GM10847 (cell line): ENCODE results near the gene C1orf87.

Experiments
- POLR2A ChIP-seq: IDR thresholded peaks from 2 replicates; pipeline ENCODE4 v1.6.1; 2011; ENCODE audit not compliant: insufficient read length; ENCODE audit errors: extremely low read depth

Gene C1orf87

DNA sequence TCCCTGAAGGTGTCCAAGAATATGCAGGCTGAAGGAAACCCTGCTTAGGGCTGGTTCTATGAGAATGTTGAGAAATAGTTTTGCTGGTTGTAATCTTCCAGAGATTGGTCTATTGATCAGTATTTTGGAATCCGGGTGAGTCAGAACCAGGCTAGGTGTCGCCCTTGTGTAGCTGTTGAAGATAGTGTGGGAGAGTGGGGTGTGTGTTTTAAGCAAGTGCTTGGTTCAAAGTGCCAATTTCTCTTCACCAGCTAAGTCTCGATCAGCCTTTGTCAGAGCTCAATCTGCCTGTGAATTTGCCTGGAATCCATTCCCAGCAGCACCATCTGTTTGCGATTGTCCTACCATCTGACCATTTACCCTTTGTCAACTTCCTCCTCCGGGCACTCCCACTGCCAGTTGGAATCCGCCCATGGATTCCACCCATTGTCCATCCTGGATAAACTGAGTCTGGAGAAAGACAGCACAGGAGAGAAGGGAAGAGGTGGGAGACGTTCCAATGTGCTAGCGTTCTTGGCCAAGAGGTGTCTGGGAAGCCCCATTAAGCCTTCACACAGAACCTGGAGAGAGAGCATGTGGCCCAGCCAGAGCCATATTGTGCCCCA, 87.6 kb downstream of the C1orf87 start:
- no peak for TF ChIP-seq POLR2A

- no peak for TF ChIP-seq POLR2A
Measured at GRCh38 chr1:59979666-59980065, 93.9 kb downstream of the C1orf87 start.

- TF ChIP-seq POLR2A = no peak
Measured at GRCh38 chr1:59978511-59978910, 95.1 kb downstream of the C1orf87 start.

- TF ChIP-seq POLR2A = no peak
Measured at GRCh38 chr1:59978026-59978425, 95.5 kb downstream of the C1orf87 start.

DNA sequence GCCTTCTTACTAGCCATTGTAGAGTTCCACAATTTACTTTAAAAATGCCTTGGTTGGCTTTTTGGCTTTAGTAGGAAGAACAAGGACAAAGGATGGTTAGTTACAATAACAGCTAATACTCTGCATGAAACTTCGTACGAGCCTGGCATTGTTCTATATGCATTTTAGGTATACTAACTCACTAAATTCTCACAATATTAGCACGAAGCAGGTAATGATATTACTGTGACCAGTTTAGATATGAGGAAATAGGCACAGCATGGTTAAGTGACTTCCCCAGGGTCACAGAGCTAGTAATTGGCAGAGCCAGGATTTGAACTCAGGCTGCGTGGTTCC, 96.5 kb downstream of the C1orf87 start:
- no peak for TF ChIP-seq POLR2A

GRCh38 chr1:59976194-59977074, 97.1 kb downstream of the C1orf87 start:
- TF ChIP-seq POLR2A = no peak

DNA sequence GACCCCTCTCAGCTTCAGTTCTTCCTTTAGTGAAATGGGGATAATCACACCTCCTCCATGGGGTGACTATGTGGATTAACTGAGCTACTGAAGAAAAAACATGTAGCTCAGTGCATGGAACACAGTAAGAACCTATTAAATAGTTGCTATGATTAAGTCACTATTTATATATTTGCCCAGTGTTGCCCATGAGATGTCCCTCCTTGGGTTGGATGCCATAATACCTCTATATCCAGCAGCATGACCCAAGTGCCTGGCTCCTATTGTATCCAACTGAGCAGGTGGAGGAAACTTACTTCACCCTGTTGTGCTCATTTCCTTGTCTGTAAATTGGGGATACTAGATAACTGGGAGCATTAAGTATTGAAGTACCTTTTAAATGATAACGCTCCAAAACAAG, 99.9 kb downstream of the C1orf87 start:
- TF ChIP-seq POLR2A = no peak

- TF ChIP-seq POLR2A = no peak
Measured at GRCh38 chr1:59972216-59972927, 101.2 kb downstream of the C1orf87 start.

GRCh38 chr1:59971464-59971911, 102.1 kb downstream of the C1orf87 start:
- no peak for TF ChIP-seq POLR2A

GRCh38 chr1:59967780-59968179, 105.8 kb downstream of the C1orf87 start:
- TF ChIP-seq POLR2A = no peak

DNA sequence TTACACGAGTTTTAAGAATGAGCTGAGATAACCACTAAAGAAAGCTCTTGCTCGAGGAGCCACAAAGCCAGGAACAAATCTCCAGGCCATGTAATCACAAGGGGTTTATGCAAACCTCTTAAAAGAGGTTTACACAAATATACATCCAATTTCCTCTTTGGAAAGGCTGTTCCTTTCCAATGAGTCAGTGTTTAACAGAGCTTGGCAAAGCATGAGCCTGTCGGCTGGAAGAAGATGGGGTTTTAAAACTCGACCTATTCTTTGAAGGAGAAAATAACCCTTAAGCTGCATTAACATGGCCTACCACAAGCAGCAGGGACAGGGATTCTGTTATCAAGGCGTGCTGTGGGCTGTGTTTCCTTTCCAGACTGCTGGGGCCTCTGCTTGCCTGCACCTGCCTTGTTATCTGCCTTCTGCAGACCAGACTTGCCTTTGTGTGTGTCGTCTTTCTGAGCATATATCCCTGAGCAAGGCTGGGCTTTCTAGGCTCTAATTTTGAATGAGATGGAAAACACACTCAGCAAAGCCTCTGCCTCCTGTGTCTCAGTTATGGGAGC, 106.4 kb downstream of the C1orf87 start:
- TF ChIP-seq POLR2A = no peak

DNA sequence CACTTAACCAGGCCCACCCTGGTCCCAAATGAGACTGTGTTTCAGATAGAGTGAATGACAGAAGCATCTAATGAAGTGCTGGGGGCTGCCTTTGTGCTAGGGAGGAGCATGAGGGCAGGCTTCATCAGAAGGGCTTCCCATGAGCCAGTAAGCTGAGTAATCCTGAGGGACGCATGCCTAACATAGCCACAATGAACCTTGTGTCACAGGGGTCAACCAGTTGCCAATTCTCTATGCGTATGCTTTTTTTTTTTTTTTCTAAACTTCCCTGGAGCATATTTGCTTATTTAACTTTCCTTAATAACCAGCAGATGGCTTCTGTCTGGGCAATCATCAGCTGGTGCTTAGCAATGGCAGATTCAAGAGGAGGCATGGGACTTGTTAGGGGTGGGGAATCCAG, 121.5 kb downstream of the C1orf87 start:
- no peak for TF ChIP-seq POLR2A

GRCh38 chr1:59949648-59950047, 123.9 kb downstream of the C1orf87 start:
- no peak for TF ChIP-seq POLR2A

GRCh38 chr1:59948990-59949389, 124.6 kb downstream of the C1orf87 start:
- no peak for TF ChIP-seq POLR2A

DNA sequence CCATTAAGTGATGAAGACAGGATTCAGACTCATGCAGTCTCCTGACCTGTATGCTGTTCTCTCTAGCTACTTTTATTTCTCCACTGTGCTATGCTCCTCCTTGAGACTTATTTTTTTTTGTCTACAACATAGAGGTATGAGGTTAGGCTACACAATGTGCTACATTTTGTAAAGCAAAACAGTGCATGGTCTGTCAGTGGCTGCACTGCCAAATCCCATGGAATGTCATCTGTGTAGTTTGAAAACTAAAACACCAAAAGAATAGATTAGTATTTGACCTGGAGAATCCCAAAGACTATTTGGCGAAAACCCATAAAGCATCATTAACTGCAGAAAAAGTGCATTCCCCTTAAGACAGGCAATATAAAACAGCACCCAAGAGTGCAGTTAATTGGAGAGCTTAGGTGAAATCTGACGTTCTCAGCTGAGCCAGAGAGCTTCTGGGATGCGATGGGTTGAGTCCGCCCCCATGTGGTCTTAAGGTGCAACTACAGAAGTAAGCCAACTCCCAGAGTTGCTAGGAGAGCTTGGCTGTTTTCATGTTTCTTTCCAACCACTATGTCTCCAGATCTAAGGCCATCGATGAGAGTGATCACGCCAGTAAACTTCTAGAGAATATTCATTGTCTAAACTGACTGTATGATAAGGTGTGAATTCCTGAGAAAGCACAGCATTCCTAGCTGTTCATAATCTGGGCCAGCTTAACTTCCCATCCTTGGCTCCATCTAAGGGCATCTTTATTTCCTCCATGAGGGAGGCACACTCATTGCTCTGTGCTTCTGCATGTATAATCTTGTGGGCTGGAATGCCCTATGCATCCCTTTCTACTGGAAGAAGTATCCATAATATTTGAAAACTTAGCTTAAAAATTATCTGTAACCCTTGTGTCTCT, 126.3 kb downstream of the C1orf87 start:
- no peak for TF ChIP-seq POLR2A
